Measurements from ENCODE around the gene UPK3A. TPM values are rescaled to one million over a fixed set of nuclear protein-coding genes. Genes with fewer than 3 reads are reported as not detected.
A peak's percentile ranks its signal among the peaks of the same experiment; 100 is the strongest.

UPK3A gene
- total RNA-seq, 1 donor = not detected

DNA sequence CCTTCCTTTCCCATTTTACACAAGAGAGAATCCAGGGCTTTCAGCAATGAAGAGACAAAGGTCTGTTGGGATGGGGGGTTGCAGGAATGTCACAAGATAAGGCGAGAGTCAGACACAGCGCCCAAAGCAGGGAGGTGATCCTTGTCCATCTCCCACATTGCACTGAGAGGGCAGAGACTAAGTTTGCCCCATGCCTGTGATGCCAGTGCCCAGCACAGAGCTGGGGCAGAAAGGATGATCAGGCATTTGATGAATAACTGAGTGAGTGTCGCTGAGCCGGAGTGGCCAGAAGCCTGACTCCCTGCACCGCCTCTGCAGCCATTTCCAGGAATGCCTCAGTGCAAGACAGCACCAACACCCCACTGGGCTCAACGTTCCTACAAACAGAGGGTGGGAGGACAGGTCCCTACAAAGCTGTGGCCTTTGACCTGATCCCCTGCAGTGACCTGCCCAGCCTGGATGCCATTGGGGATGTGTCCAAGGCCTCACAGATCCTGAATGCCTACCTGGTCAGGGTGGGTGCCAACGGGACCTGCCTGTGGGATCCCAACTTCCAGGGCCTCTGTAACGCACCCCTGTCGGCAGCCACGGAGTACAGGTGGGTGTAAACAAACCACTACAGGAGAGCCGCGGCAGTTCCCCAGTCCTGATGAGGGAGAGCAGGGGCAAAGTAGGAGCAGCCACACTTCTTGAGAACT lies 2.3 kb downstream of the UPK3A start:
- no peaks in the 10 kb centered on the region for H3K36me3 ChIP-seq (ENCODE audit: insufficient read depth, low read length)
- peaks cover 36% of the 10 kb centered on the region for H3K27me3 ChIP-seq (ENCODE audit: insufficient read depth, low read length)
- H4K20me1 ChIP-seq (ENCODE audit: insufficient read depth, low read length) = no peaks in the 10 kb centered on the region
- H3K79me2 ChIP-seq (ENCODE audit: insufficient read depth, low read length) = no peaks in the 10 kb centered on the region
- H2AFZ ChIP-seq (ENCODE audit: low read length) = no peak overlapping the region
- H3K4me3 ChIP-seq (ENCODE audit: insufficient read depth, low read length) = no peak overlapping the region
- no peak overlapping the region for H3K27ac ChIP-seq (ENCODE audit: low read depth, low read length)
- H3K9me3 ChIP-seq (ENCODE audit: low read depth, low read length) = no peaks in the 10 kb centered on the region
- no peak for TF ChIP-seq CTCF (IDR thresholded peaks at IDR 0.05; ENCODE audit: extremely low read depth, low read depth, low read length)
- DNase-seq (ENCODE audit: insufficient read length, low spot score, missing footprints) = no peak
- peaks cover 10% of the 10 kb centered on the region for H3K4me1 ChIP-seq (ENCODE audit: insufficient read depth, low read length)
- H3K4me2 ChIP-seq (ENCODE audit: insufficient read depth, low read length) = no peak overlapping the region

- Histone ChIP-seq H3K4me2 (ENCODE audit: insufficient read depth, low read length) (peak overlapping the region; percentile 70), H3K27ac (ENCODE audit: low read depth, low read length) (no peak overlapping the region), H3K4me3 (ENCODE audit: insufficient read depth, low read length) (peak overlapping the region; percentile 39), H3K79me2 (ENCODE audit: insufficient read depth, low read length) (no peaks in the 10 kb centered on the region), H4K20me1 (ENCODE audit: insufficient read depth, low read length) (no peaks in the 10 kb centered on the region), H3K9me3 (ENCODE audit: low read depth, low read length) (no peaks in the 10 kb centered on the region), H2AFZ (ENCODE audit: low read length) (peak overlapping the region; percentile 90), H3K27me3 (ENCODE audit: insufficient read depth, low read length) (peaks cover 18% of the 10 kb centered on the region), H3K36me3 (ENCODE audit: insufficient read depth, low read length) (no peaks in the 10 kb centered on the region), H3K4me1 (ENCODE audit: insufficient read depth, low read length) (peaks cover 10% of the 10 kb centered on the region)
- peak; percentile 83 for DNase-seq (ENCODE audit: insufficient read length, low spot score, missing footprints)
- TF ChIP-seq CTCF (IDR thresholded peaks at IDR 0.05; ENCODE audit: extremely low read depth, low read depth, low read length) = no peak
These were observed 5.7 kb downstream of the UPK3A start for GRCh38 chr22:45290410-45290936.

- Histone ChIP-seq H3K27me3 (ENCODE audit: insufficient read depth, low read length) (peaks cover 10% of the 10 kb centered on the region), H3K4me2 (ENCODE audit: insufficient read depth, low read length) (peak overlapping the region; percentile 70), H3K4me1 (ENCODE audit: insufficient read depth, low read length) (peaks cover 10% of the 10 kb centered on the region), H3K9me3 (ENCODE audit: low read depth, low read length) (no peaks in the 10 kb centered on the region), H3K27ac (ENCODE audit: low read depth, low read length) (no peak overlapping the region), H4K20me1 (ENCODE audit: insufficient read depth, low read length) (no peaks in the 10 kb centered on the region), H2AFZ (ENCODE audit: low read length) (no peak overlapping the region), H3K4me3 (ENCODE audit: insufficient read depth, low read length) (no peak overlapping the region), H3K79me2 (ENCODE audit: insufficient read depth, low read length) (no peaks in the 10 kb centered on the region), H3K36me3 (ENCODE audit: insufficient read depth, low read length) (no peaks in the 10 kb centered on the region)
- peak; percentile 58 for DNase-seq (ENCODE audit: insufficient read length, low spot score, missing footprints)
- no peak for TF ChIP-seq CTCF (IDR thresholded peaks at IDR 0.05; ENCODE audit: extremely low read depth, low read depth, low read length)
These were observed 6.5 kb downstream of the UPK3A start for GRCh38 chr22:45291061-45291930.

GRCh38 chr22:45291931-45292290 lies 7.2 kb downstream of the UPK3A start:
- Histone ChIP-seq H3K27me3 (ENCODE audit: insufficient read depth, low read length) (peaks cover 4% of the 10 kb centered on the region), H3K4me1 (ENCODE audit: insufficient read depth, low read length) (peaks cover 10% of the 10 kb centered on the region), H4K20me1 (ENCODE audit: insufficient read depth, low read length) (no peaks in the 10 kb centered on the region), H3K4me2 (ENCODE audit: insufficient read depth, low read length) (no peak overlapping the region), H3K27ac (ENCODE audit: low read depth, low read length) (no peak overlapping the region), H3K4me3 (ENCODE audit: insufficient read depth, low read length) (no peak overlapping the region), H3K36me3 (ENCODE audit: insufficient read depth, low read length) (no peaks in the 10 kb centered on the region), H3K79me2 (ENCODE audit: insufficient read depth, low read length) (no peaks in the 10 kb centered on the region), H2AFZ (ENCODE audit: low read length) (no peak overlapping the region), H3K9me3 (ENCODE audit: low read depth, low read length) (no peaks in the 10 kb centered on the region)
- TF ChIP-seq CTCF (IDR thresholded peaks at IDR 0.05; ENCODE audit: extremely low read depth, low read depth, low read length) = no peak
- no peak for DNase-seq (ENCODE audit: insufficient read length, low spot score, missing footprints)

Data from osteoblast (primary cell).